ENCODE results near the gene ZNF804B. TPM values are rescaled to one million over a fixed set of nuclear protein-coding genes. Genes with fewer than 3 reads are reported as not detected.

The ZNF804B gene
- total and polyA plus RNA-seq, 2 donors from 2014 or later: 0.19 TPM; not detected in 1

DNA sequence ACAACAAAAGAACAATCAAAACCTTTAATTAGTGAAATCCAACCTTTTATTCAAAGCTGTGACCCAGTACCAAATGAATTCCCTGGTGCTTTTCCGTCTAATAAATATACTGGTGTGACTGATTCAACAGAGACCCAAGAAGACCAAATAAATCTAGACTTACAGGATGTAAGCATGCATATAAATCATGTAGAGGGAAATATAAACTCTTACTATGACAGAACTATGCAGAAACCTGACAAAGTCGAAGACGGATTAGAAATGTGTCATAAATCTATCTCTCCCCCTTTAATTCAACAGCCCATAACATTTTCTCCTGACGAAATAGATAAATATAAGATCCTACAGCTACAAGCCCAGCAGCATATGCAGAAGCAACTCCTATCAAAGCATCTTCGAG, 576.6 kb downstream of the ZNF804B start:
- no peak for TF ChIP-seq CTCF (IDR thresholded peaks at IDR 0.05; ENCODE audit: borderline replicate concordance, extremely low read depth, insufficient read depth)
- Histone ChIP-seq H3K27me3 (ENCODE audit: control insufficient read depth, insufficient read depth, low read length) (no peaks in the 10 kb centered on the region), H3K27ac (ENCODE audit: low read depth in 2 of 2, low read length in 2 of 2) (no peak overlapping the region), H3K36me3 (ENCODE audit: control insufficient read depth in 2 of 3, insufficient read depth in 3 of 3, low read length in 3 of 3) (no peaks in the 10 kb centered on the region), H3K4me3 (ENCODE audit: low read length in 3 of 3) (no peak overlapping the region), H3K9ac (ENCODE audit: low read length in 3 of 3) (no peak overlapping the region), H3K9me3 (ENCODE audit: control insufficient read depth in 2 of 3, insufficient read depth in 1 of 3, low read length in 3 of 3) (no peaks in the 10 kb centered on the region), H3K4me1 (ENCODE audit: control insufficient read depth in 2 of 3, insufficient read depth in 2 of 3, low read depth in 1 of 3, low read length in 3 of 3) (no peaks in the 10 kb centered on the region)
- FAIRE-seq (no peak), DNase-seq (peak in 2 of 5 donors; percentile 48 to 51)
- intact Hi-C loops (cut with DNase I): no loop called here

- no peak overlapping the region for H3K27ac ChIP-seq (ENCODE audit: low read depth in 2 of 2, low read length in 2 of 2)
These were observed 580.2 kb downstream of the ZNF804B start for GRCh38 chr7:89339748-89340147.

DNA sequence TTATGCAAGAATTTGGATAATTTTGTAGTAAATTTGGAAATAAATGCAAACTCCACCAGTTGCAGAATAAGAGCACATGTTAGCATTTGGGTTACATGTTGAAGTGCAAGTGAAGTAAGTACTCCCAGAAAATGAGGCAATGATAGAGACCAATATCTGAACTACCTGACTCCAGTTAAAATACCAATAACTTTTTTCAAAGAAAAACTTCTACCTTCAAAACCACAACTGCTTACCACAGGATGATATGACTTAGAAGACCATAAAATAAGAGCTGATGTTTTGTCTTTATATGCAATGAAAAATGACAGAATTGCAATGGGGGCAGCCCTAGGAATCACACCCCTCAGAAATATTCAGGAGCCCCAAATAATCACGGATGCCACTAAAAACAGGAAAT, 597.6 kb downstream of the ZNF804B start:
- Histone ChIP-seq H3K4me3 (ENCODE audit: low read length in 3 of 3) (no peak overlapping the region), H3K4me1 (ENCODE audit: control insufficient read depth in 2 of 3, insufficient read depth in 2 of 3, low read depth in 1 of 3, low read length in 3 of 3) (no peaks in the 10 kb centered on the region), H3K27ac (ENCODE audit: low read depth in 2 of 2, low read length in 2 of 2) (no peak overlapping the region), H3K9me3 (ENCODE audit: control insufficient read depth in 2 of 3, insufficient read depth in 1 of 3, low read length in 3 of 3) (no peaks in the 10 kb centered on the region), H3K9ac (ENCODE audit: low read length in 3 of 3) (no peak overlapping the region), H3K36me3 (ENCODE audit: control insufficient read depth in 2 of 3, insufficient read depth in 3 of 3, low read length in 3 of 3) (no peaks in the 10 kb centered on the region), H3K27me3 (ENCODE audit: control insufficient read depth, insufficient read depth, low read length) (no peaks in the 10 kb centered on the region)
- DNase-seq (no peak), FAIRE-seq (no peak)
- intact Hi-C loops (cut with DNase I): no loop called here
- no peak for TF ChIP-seq CTCF (IDR thresholded peaks at IDR 0.05; ENCODE audit: borderline replicate concordance, extremely low read depth, insufficient read depth)

More at GRCh38 chr7:89339748-89340147, 580.2 kb downstream of the ZNF804B start:
- no peaks in the 10 kb centered on the region for H3K9me3 ChIP-seq (ENCODE audit: control insufficient read depth in 2 of 3, insufficient read depth in 1 of 3, low read length in 3 of 3)
- no peak overlapping the region for H3K4me3 ChIP-seq (ENCODE audit: low read length in 3 of 3)
- no peaks in the 10 kb centered on the region for H3K36me3 ChIP-seq (ENCODE audit: control insufficient read depth in 2 of 3, insufficient read depth in 3 of 3, low read length in 3 of 3)
- H3K4me1 ChIP-seq (ENCODE audit: control insufficient read depth in 2 of 3, insufficient read depth in 2 of 3, low read depth in 1 of 3, low read length in 3 of 3): no peaks in the 10 kb centered on the region
- TF ChIP-seq CTCF (IDR thresholded peaks at IDR 0.05; ENCODE audit: borderline replicate concordance, extremely low read depth, insufficient read depth): no peak
- no peak overlapping the region for H3K9ac ChIP-seq (ENCODE audit: low read length in 3 of 3)
- intact Hi-C loops (cut with DNase I): no loop called here
- DNase-seq: no peak
- no peaks in the 10 kb centered on the region for H3K27me3 ChIP-seq (ENCODE audit: control insufficient read depth, insufficient read depth, low read length)
- no peak for FAIRE-seq

DNA sequence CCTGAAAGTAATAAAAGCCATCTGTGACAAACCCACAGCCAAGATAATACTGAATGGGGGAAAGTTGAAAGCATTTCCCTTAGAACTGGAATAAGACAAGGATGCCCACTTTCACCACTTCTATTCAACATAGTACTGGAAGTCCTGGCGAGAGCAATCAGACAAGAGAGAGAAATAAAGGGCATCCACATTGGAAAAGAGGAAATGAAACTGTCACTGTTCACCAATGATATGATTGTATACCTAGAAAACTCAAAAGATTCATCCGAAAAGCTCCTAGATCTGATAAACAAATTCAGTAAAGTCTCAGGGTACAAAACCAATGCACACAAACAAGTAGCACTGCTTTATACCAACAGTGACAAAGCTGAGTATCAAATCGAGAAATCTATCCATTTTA, 617.7 kb downstream of the ZNF804B start:
- Histone ChIP-seq H3K27ac (ENCODE audit: low read depth in 2 of 2, low read length in 2 of 2) (no peak overlapping the region), H3K36me3 (ENCODE audit: control insufficient read depth in 2 of 3, insufficient read depth in 3 of 3, low read length in 3 of 3) (no peaks in the 10 kb centered on the region), H3K9ac (ENCODE audit: low read length in 3 of 3) (no peak overlapping the region), H3K27me3 (ENCODE audit: control insufficient read depth, insufficient read depth, low read length) (no peaks in the 10 kb centered on the region), H3K9me3 (ENCODE audit: control insufficient read depth in 2 of 3, insufficient read depth in 1 of 3, low read length in 3 of 3) (no peaks in the 10 kb centered on the region), H3K4me1 (ENCODE audit: control insufficient read depth in 2 of 3, insufficient read depth in 2 of 3, low read depth in 1 of 3, low read length in 3 of 3) (no peaks in the 10 kb centered on the region), H3K4me3 (ENCODE audit: low read length in 3 of 3) (no peak overlapping the region)
- TF ChIP-seq CTCF (IDR thresholded peaks at IDR 0.05; ENCODE audit: borderline replicate concordance, extremely low read depth, insufficient read depth): no peak
- no peak for FAIRE-seq
- DNase-seq: no peak
- intact Hi-C loops (cut with DNase I): no loop called here
